HG03175 (cell line): ENCODE results near the gene TCF4.

Experiments
- ATAC-seq: cut with Tn5 transposase; IDR thresholded peaks from one replicate; pipeline ENCODE4 v1.9.1; 2021; ENCODE audit warnings: mild to moderate bottlenecking, moderate library complexity; ENCODE audit not compliant: unreplicated experiment

TCF4 gene

GRCh38 chr18:55310863-55311262 is 277.1 kb downstream of the TCF4 start:
- ATAC-seq: no peak

DNA sequence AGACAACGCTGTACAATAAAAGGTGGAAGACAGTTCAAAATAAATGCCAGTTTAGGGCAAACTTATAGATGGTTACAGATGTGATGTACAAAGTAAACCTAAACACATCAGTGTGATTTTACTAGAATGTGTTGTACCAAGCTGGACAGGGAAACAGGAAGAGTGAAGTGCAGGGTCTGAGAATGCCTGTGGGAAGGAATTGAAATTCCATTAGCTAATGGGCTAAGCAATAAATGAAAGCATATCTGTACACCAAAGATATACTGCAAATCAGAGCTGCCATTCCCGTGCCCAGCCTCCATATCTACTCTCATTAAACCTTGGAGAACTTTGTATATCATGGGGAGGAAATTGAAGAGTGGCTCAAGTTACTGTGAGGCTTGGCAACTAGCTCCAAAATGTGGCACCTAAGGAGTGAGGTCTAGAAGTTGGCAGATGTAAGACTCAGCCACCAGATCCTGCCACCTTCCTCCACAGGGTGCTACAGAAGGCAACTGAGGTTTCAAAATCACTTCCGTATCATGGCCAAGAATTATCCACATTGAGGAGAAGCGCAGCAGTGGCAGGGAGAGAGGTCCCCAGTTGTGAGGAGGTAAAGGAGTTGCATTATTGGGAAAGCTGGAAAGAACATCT is 277.8 kb downstream of the TCF4 start:
- ATAC-seq: no peak

GRCh38 chr18:55309249-55309648 is 278.7 kb downstream of the TCF4 start:
- ATAC-seq: no peak

- peak; percentile 45 for ATAC-seq
Measured at GRCh38 chr18:55307505-55307904, 280.5 kb downstream of the TCF4 start.

DNA sequence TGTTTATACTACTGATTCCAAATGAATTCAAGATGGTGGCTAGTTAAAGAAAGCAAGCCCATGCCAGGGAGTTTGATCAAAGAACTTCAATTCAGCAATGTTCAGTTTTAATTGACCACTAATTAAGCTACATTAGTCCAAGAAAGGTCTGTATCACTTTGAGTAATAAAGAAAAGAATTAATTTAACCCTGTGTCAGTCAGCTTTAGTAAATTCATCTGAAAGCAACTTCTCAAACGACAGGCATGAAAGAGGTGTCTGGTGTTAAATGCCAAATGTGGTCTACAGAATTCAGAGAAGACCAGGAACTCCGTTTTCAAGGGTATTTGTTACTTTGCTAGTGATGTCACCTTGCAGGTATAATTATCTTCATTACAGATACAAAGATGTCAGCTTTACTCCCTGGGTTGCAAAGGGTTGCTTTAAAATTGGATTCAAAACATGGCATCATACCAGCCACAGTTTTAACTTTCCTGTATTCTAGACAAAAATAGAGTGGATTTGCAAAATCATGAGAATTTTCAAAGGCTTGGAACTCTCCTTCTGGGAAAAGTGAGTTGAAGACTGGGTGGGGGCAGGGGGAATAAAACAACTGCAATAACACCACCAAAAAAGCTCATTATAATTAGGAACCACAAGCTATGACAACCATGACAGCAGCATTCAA is 281.5 kb downstream of the TCF4 start:
- ATAC-seq: no peak

GRCh38 chr18:55302167-55302833 is 285.7 kb downstream of the TCF4 start:
- ATAC-seq: no peak

DNA sequence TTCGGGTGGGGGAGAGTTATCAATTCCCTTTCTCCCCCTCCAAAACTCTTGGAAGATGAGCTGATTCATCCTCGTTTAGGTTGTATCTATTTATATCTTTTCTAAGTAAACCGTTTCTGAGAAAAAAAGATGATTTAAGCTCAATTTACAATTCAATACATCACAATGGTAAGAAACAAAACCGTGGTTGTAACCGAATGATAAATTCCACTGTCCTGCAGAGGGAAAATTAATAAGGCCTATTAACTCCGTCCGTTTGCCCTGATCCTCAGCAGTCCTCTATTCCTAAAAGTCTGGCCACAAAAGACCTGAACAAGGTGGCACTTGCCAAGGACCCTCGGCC is 286.2 kb downstream of the TCF4 start:
- ATAC-seq: no peak

DNA sequence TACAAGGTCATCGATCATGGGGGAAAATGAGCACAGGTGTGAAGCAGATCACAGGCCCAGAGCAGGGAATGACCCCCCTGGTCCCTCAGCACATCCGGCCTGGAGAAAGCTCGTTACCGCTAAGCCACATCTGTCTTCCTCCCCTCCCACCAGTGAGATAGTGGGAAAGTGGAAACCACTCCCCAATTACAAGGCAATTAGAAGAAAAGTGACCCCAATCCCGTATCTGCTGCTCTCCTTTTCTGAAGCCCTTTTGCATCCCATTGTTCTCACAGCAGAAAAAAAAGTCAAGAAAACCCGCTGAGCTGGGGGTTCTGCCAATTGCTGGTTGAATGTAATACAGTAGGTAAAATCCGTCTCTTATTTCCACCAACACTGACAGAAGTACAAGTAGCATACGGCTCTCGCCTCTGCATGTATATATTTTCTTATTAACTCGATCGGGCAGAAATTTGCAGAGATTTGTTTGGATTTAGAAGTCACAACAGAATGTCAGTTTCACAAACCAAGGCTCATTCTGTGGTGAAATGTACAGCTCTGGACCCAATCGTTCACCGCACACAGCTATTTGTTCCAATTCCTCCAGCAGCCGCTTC is 287.0 kb downstream of the TCF4 start:
- no peak for ATAC-seq

- no peak for ATAC-seq
Measured at GRCh38 chr18:55300421-55300935, 287.5 kb downstream of the TCF4 start.

GRCh38 chr18:55296778-55297177 is 291.2 kb downstream of the TCF4 start:
- ATAC-seq: no peak

DNA sequence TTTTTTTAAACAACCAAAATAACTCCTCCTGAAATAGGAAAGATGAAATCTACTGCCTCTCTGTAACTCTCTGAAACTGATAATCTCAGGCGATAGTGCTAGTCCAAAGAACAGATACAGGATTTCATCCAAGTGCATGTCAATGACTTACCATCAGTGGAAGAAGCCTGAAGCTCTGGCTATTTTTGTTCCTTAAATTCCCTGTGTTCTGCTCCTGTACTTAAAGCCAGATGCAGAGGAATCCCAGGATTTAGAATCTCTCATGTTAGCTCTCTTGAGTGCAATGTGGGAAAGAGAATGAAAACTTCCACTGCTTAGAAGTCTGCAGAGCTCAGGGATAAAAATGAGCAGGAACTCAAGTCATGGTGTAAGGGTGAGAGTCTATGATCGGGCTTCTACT is 291.9 kb downstream of the TCF4 start:
- no peak for ATAC-seq

DNA sequence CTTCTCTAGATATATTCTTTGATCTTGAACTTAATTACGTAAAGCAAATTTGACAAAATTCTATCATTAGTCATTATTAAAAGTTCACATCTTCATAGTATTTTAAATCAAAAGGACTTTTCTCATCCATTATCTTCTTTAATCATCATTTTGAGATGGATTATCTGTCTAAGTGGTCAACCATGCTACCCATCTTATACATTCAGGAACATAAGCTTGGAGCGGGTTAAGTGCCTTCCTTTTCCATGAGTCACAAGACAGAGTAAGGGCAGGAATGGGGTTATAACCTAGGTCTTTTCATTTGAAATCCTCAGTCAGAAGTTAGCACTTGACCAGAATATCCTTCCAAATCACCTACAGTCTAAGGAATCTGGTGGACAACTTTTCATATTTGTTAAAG is 297.1 kb downstream of the TCF4 start:
- ATAC-seq: no peak

DNA sequence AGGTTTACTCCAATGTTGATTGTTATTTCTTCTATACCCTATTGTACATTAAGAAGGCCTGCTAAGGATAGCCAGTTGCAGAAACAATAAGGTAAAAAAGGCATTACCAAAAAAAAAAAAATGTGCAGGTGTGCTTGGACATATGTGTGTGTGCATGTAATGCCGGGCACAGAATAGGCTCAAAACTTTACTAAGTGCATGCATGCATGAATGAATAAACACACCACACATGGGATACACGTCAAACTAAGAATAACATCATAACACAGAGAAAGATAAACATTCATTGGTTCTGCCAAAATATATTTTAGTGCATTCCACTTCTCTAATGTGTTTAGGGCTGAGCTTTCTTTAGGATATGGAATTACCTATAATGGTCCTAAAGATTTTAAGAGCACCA is 298.2 kb downstream of the TCF4 start:
- no peak for ATAC-seq

- no peak for ATAC-seq
Measured at GRCh38 chr18:55289048-55289447, 298.9 kb downstream of the TCF4 start.

- ATAC-seq: no peak
Measured at GRCh38 chr18:55287935-55288868, 299.8 kb downstream of the TCF4 start.

DNA sequence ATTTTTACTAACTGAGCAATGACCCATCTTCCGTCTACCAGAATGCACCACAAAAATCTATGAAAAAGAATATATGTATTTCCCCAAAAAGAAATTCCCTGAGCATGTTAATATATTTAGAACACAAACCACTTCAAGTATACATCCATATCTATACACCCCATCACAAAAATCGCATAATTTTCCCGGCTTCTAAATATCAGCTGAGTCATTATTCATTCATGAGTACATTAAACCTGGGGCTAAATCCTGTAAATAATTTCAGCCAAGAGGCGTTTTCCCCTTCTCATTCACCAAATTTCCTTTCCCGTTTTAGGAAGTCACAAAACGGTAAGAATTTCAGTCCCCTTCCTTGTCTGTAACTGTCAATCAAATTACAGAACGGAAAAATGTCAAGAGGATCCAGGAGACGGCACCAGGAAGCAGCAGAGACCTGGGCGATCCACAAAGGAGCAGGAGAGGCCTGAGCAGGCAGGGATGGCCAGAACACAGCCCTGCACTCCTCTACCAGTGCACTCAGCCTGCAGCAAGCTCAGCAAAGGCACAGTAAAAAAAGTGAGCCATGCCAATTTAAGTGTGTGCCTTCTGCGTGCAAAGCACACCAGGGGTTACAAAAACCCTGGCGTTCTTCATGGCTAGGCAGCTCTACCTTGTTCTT is 300.7 kb downstream of the TCF4 start:
- no peak for ATAC-seq

GRCh38 chr18:55286257-55286825 is 301.7 kb downstream of the TCF4 start:
- no peak for ATAC-seq

GRCh38 chr18:55284614-55285013 is 303.4 kb downstream of the TCF4 start:
- ATAC-seq: no peak

- no peak for ATAC-seq
Measured at GRCh38 chr18:55283309-55283708, 304.7 kb downstream of the TCF4 start.

DNA sequence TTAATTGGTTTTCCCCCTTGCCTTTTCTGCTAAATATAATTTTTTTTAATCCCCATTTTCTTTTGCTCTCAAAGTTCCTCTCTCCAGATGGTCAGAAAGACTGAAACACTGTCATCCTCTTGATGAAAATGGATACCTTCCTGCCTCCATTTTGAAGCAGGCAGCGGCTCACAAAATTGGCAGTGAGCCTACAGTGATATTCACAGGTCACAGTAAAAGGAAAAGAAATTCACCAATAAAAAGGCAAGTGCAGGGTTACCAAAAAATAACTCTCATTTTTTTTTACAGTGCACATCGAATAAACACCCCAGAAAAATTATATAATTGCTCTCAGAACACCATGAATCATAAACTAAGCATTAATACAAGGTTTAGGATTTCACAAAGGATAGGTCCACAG is 307.5 kb downstream of the TCF4 start:
- no peak for ATAC-seq
